22Rv1 (cell line): ENCODE data around the gene SH3TC1.

ENCODE experiments used
- ZFX ChIP-seq: fragments of 450-650 bp; IDR thresholded peaks from 2 replicates; pipeline ENCODE4 v1.6.1; 2017; ENCODE audit warnings: antibody characterized with exemption, borderline replicate concordance
- TF ChIP-seq, protein P1 (sequence below): fragments of 450-650 bp; IDR thresholded peaks from 2 replicates; pipeline ENCODE4 v1.5.1; 2017; ENCODE audit warnings: mild to moderate bottlenecking

DNA sequence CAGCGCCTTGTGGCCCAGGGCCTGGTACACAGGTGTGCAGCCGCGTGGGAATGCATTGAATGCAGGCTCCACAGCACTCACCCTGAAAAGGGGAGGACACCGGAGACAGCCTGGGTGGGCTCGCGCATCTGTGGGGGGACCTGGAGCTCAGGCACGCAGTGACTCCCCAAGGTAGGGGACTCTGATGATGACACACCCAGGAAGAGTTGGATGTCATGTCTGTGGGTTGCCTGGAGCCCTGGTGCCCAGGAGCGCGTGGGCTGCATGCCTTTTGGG, 37.8 kb downstream of the SH3TC1 start:
- TF ChIP-seq, protein P1, sequence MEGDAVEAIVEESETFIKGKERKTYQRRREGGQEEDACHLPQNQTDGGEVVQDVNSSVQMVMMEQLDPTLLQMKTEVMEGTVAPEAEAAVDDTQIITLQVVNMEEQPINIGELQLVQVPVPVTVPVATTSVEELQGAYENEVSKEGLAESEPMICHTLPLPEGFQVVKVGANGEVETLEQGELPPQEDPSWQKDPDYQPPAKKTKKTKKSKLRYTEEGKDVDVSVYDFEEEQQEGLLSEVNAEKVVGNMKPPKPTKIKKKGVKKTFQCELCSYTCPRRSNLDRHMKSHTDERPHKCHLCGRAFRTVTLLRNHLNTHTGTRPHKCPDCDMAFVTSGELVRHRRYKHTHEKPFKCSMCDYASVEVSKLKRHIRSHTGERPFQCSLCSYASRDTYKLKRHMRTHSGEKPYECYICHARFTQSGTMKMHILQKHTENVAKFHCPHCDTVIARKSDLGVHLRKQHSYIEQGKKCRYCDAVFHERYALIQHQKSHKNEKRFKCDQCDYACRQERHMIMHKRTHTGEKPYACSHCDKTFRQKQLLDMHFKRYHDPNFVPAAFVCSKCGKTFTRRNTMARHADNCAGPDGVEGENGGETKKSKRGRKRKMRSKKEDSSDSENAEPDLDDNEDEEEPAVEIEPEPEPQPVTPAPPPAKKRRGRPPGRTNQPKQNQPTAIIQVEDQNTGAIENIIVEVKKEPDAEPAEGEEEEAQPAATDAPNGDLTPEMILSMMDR = no peak
- TF ChIP-seq ZFX = no peak
